NCI-H146 (cell line): Measurements from ENCODE around the gene ASF1B.

Experiments used
- DNase-seq: peaks from one replicate; lab custom pipeline; 2025; lab: John Stamatoyannopoulos, UW

Gene ASF1B

DNA sequence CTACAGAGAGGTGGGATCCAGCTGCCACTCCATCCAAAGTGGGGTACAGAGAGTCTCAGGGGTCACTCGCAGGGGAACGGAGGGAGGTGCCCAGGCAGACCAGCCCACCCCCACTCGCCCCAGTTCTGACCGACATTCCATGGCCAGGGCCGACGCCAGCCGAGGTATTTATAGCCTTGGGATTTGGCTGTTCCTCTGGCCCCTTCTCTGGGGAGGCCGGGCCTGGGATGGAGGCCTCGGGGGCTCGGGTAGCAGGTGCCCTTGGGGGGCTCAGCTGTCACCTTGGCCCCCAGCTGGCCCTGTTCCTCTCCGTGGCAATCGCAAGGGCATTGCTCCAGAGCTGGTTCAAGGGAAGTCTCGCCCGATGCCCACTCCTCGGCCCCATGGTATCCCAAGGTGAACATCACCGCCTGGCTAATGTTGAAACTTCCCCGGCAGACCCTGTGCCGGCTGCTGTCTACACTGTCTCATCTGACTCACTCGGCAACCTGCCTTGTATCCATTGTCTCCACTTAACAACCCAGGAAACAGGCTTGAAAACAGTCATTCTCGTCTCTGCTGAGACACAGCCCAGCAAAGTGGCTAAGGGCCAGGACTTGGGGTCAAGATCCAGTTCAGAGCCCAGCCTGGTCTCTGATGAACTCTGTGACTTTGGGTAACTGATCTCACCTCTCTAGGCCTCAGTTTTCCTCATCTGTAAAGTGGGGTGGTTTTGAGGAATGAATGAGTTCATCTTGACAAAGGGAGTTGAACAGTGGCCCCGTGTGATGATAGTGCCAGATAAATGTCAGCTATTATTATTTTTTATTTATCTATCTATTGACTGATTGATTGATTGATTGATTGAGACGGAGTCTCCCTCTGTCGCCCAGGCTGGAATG is 28.6 kb downstream of the ASF1B start:
- no peak for DNase-seq

DNA sequence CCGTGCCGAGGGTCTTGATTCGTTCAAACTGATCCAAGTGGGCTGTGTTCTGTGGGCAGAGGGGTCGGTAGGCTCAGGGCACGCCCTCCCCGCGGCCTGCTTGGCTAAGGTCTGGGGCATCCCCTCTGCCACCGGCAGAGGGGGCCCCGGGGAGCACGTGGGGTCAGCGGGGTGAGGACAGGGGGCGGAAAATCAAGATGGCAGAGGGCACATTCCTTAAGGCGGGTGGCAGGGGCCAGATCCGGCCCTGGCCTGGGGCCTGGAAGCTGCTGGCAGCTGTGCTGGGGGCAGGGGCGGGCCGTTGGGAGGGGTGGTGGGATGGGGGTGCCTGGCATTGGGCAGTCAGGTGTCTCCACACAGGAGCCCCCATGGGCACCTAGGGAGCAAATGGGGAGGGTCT is 29.5 kb downstream of the ASF1B start:
- no peak for DNase-seq

DNA sequence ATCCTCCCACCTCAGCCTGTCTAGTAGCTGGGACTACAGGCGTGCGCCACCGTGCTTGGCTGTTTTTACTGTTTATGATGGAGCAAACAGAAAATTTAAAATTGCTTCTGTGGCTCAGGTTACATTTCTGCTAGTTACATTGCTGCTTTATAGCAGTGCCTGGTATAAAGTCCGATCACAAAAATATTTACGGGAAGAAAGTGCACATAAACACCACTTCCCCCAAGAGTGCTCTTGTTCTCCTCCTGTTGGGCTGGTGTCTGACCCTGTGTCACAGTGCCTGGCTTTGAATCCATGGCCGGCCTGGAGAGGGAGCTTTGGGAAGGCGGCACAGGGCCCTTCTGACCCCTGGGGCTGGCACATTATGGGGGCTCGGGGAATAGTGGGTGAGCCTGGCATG is 30.7 kb downstream of the ASF1B start:
- DNase-seq = no peak

DNA sequence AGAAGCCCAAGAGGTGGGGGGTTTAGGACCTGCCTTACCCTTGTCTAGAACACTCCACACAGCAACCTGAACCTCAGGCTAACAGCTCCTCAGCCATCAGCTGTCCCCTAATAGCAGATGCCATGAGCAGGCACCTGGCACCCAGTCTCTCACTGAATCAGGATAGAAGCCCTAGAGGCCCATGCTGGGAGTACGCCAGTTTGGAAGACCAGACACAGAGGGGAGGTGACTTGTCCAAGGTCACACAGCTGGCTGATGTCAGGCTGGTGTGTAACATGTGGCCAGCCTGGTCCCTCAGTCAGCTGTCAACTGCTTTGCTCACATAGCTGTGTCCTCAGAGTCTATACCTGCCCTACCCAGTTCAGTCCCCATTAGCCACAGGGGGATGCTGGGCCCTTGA is 33.1 kb downstream of the ASF1B start:
- DNase-seq = no peak

DNA sequence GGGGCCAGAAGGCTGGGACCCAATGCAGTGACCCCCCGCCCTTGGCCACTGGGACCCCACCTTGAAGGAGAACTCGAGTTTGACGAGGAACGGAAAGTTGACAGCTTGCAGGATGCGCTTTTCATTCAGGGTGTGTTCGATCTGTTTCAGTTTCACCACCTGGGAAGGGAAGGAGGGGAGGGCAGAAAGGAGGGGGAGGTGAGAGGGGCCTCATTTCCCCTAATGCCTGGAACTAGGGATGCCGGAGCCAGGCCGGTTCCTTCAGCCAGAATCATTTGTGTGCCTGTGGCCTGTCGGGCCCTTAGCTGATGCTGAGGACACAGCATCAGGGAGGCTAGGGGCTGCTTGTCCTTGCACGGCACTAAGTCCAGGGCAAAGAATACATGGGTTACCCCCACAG is 33.6 kb downstream of the ASF1B start:
- DNase-seq = no peak

DNA sequence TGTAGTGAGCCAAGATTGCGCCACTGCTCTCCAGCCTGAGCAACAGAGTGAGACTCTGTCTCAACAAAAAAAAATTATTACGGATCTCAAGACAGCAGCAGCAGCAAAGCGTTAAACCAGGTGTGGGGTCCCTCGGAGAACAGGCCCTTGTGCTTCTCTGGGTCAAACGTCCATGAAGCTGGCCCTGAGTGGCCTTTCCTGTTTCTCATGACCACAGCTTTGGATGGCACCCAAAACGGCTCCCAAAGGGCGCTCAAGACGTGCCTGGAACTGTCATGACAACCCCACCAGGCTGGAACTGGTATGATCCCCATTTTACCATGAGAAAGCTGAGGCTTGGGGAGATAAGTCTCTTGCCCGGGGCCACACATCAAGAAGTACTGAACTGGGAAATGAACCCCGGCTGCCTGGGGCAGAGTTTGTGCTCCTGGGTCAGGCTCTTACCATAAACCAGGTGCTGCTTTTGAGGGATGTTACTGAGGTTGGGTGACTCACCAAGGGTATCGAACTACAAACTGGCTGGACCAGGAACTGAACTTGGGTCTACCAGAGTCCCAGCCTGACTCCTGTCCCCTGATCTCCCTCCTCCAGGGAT is 34.2 kb downstream of the ASF1B start:
- no peak for DNase-seq

DNA sequence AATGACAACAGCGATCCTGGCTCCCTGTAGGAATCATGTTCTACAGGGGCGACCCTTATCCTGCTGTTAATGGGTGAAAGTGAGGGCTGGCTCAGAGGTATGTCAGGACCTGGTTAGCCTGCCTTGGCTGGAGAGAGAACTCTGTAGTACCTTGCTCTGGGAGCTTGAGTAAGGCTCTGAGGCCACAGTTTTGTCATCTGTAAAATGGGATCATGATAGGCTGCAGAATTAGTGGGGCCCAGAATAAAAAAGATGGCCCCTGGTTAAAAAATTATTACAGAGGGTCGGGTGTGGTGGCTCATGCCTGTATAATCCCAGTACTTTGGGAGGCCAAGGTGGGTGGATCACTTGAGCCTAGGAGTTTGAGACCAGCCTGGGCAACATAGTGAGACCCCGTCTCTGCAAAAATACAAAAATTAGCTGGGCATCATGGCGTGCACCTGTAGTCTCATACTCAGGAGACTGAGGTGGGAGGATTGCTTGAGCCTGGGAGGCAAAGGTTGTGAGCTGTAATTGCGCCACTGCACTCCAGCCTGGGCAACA is 35.3 kb downstream of the ASF1B start:
- DNase-seq = no peak

DNA sequence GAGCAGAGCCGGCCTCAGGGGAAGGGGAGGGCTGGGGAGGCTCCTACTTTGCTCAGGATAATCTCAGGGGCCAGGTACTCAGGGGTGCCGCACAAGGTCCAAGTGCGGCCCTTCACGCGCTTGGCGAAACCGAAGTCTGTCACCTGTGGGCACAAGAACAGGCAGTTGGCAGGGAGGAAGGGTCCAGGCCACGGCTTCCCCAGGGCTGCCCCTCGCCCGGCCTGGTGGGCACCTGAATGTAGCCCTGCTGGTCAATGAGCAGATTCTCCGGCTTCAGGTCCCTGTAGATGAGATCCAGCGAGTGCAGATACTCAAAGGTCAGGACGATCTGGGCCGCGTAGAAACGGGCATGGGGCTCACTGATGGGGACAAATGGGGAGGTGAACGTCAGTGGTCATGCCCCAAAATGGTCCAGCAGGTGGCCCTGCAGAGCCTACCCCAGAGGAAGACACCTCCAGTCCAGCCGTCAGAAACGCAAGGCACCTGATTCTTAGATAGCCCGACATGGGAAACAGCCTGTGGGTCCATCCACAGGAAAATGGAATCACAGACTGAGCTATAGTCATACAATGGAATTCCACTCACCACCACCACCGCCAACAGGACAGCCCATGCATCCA is 38.7 kb downstream of the ASF1B start:
- DNase-seq = no peak

DNA sequence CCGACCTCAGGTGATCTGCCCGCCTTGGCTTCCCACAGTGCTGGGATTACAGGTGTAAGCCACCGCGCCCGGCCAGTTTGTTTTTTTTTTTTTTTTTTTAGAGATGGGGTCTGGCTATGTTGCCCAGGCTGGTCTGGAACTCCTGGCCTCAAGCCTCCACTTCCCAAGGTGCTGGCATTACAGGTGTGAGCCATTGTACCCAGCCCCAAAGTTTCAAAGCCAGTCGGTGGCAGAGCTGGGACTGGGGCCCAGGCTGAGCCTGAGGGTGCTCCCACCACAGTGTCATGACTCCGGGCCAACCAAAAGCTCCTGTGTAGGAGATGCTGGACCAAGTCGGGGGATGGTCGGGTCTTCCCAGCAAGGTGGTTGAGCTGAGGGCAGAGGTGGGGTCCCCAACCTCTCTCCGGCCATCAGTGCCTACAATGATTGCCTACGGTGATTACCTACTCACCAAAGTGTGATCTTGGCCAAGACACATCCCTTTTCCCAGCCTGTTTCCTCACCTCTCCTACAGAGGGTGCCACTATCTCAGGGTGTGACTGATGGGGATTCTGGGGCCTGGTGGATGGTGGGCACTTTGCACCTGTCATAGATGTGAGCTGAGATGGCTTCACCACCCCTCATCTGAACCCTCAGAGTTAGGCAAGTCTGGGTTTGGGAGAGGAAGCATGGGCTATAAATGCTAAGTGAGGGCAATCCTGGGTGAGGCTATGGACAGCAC is 40.0 kb downstream of the ASF1B start:
- DNase-seq = no peak

DNA sequence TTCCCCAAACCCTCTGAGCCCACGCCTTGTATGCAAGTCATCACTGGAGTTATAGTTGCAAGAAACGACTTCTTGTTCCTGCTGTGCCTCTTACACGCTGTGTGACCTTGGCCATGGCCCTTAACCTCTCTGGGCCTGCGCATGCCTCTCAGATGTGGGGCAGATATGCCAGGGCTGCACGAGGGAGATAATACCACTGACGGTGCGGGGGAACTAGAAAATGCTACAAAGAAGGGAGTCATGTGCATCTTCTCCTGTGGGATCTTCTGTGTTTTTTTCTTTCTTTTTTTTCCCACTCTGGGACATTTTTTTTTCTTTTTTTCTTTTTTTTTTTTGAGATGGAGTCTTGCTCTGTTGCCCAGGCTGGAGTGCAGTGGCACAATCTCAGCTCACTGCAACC is 41.5 kb downstream of the ASF1B start:
- no peak for DNase-seq

DNA sequence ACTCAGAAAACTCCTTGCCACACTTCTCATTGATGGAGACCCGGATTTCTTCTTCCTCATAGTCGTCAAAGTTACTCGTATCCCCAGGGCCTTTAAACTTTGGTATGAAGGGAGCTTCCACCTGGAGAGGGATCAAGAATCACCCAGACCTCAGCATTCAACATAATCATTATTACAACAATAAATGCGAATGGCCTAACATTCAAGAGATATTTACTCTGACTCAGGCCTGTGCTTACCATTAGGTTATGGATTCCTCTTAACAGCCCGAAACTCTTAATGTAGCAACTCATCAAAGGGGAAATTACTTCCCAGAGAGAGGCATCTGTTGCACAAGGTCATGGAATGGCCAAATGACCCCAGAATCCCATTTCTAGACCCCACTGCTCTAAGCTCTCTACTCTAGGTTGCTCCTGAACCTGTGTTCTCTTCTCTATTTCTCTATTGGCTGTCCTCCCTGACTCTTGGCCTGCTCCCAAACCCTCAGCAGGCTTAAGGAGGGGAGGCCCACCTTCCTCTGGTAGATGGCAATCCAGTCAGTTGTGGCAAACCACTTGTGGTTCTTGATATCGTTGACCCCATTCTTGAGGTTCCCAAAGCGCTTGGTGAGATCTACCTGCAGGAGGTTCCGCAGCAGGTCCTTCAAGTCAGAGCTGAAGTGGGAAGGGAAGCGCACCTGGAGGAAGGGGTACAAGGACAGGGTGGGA is 43.1 kb downstream of the ASF1B start:
- no peak for DNase-seq

DNA sequence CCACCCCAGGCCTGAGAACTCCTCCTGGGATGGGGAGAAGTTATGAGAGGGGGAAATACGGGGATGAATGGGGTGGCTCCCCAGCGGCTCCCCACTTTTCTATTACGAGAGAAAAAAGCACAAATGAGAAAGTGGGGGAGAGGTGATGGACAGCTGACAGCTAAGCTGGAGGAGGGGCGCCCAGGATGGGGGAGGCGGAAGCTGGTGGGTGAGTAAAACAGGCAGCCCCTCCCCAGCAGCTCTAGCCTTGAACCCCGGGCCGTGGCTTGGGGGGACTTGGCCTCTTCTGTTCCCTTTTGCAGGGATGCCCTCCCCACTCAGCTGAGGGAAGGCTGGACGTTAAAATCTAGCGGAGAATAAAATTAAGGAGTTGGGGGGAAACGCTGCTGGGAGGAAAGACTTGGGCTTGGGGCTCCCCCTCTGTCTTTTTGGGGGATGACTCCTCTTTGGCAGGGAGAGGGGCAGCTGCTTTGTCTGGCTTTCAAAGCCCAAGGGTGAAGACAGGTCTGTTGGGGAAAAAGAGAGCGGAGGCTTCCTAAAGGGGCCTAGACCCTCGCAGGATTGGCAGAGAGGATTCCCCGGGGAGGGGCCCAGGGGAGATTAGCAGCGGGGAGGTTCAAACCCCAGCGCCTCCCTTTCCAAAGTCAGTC is 44.5 kb downstream of the ASF1B start:
- no peak for DNase-seq

DNA sequence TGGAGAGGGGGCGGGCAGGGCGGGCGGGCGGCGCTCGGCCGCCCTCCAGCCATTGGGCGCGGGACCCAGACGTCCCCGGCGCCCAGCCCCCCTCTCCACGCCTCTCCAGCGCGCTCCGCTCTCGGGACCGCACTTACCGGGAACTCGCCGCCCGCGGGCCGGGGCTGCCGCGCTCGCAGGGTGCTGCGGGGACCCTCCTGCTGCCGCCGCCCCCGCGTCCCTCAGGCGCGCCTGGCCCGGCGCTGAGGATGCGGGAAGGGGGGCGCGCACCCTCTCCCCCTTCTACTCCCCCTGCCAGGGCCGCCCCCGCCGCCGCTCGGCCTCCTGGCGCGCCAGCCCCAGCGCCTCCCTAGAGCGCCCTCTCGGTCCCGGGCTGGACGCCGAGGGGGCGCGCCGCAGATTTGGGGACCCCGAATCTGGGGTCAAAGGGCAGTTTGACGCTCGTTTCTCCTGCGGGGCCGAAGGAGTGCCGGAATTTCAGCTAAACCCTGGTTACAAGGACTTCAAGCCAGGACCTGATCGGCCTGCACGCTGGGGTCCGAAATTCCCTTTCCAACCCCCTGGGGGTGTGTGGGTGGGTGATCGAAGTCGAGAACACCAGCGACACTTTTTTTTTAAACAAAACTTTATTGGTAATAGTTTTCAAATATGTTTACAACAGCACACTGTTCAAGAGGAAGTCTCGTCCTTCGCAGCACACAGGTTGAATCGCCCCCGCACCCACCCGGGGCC is 45.1 kb downstream of the ASF1B start:
- DNase-seq = peak; percentile 93

DNA sequence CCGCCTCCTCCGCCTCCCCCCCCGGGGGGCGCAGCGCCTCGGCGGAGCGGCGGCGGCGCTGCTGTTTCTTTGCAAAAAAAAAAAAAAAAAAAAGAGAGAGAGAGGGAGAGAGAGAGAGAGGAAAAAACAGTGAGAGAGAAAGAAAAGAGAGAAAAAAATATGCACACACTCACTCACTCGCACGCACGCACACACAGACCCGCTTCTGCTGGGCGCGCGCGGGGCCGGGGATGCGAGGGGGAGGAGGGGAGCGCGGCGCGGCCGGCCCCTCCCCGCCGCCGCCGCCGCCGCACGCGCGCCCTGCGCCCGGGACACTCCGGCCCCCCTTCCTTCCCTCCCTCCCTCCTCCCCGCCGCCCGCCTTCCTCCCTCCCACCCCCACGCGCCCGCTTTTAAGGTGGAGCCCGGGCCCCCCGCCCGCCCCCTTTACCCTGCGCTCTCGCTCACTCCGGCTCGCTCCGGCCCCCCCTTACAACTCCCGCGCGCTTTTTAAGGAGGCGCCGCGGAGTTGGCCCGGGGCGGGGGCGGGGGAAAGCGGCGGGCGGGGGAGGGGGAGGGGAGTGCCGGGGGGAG is 45.8 kb downstream of the ASF1B start, which contains the start of gene SAMD1:
TSS of gene SAMD1 (minus strand) at position 243 of the 572 bp plus-strand sequence.
- peak; percentile 93 for DNase-seq

DNA sequence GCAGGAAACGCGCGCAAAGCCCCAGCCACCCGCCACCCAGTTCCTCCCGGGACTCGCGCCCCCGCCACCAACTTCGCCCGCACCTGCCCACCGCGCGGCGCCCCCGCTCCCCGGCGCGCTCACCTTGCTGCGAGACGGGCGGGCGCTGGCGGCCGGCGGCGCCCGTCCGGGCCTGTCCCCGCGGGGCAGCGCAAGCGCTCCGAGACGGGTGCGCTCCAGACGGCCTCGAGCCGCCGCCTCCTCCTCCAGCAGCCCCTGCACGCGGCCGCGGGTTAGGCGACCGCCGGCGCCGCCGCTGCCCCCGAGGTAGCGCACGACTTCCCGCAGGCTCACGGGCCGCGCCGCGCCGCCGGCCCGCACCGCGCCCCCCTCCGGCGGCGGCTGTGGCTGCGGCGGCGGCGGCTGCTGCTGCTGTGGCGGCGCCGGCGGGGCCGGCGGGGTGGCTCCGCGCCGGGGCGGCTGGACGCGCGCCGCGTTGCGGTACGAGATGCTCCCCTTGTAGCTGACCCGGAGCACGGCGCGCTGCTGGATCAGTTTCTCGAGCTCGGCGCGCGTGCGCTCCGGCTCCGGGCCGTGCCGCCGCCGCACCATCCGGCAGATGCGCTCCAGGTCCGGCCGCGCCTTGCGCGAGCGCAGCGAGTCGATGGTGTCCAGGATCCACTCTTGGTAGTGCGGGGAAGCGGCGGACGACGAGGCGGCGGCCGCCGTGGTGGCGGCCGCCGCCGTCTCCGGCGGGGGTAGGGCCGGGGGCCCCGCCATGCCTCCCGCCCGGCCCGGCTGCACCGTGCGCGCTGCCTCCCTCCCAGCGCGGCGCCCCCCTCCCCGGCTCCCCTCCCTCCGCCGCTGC is 46.5 kb downstream of the ASF1B start:
- peak; percentile 71 for DNase-seq

DNA sequence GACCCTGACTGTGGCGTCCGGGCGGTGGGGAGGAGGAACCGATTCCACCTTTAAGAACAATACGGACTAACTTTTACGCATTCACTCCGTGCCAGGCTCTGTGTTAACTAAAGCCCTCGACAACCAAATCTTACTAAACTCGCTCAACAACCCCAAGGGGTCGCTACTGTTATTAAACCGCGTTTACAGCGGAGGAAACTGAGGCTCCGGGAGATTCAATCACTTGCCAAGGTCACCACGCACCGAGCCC is 47.1 kb downstream of the ASF1B start:
- no peak for DNase-seq

DNA sequence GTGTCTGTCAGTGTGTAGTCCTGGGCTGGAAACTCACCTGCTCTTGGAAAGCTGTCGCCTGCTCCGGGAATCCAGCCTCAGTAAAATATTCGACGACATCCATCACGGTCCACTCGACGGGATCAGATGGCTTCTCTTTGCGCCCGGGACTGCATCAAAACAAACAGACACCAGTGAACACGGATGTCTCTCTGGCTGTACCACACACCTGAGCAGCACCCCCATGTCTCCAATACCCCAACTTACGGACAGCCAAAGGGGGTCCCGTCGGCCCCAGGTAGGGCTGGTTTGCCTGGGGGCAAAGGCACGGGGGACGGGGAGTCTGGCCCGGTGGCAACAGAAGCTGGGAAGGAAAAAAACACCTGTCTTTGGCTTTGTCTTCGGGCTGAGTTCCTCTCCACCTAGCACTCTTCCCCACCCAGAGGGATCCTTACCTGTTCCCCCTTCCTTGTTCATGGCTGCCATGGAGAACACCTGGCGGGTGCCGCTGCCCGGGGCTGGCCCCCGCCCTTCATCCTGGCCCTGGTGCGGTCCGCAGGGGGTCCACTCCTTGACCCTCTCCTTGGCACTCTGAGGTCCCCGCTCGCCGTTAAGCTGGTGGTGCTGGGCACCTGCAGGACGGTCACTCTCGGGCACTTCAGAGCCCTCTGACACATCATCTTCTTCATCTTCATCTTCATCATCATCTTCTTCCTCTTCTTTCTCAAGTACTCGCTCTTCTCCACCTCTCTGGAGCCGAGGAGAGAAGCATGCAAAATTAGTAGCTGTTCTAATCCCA is 47.6 kb downstream of the ASF1B start:
- DNase-seq = no peak

DNA sequence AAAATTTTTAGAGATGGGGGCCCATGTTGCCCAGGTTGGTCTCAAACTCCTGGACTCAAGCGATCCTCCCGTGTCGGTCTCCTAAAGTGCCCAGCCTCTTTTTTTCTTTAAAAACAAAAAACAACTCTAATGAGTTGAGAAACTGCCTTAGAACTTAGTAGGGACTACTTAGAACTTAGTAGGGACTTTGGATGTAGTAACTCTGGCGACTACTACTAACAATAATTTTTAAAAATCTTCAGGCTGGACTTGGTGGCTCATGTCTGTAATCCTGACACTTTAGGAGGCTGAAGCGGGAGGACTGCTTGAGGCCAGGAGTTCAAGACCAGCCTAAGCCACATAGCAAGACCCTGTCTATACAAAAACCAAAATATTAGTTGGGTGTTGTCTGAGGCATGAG is 50.3 kb downstream of the ASF1B start:
- no peak for DNase-seq
